GM18502 (cell line): ENCODE results near the gene ETAA1.

ENCODE experiments used
- ATAC-seq: cut with Tn5 transposase; IDR thresholded peaks from one replicate; pipeline ENCODE4 v1.9.1; 2021; ENCODE audit warnings: mild to moderate bottlenecking; ENCODE audit not compliant: unreplicated experiment, poor library complexity

Gene ETAA1

GRCh38 chr2:67436221-67436620 is 39.1 kb downstream of the ETAA1 start:
- no peak for ATAC-seq

- no peak for ATAC-seq
Observed at GRCh38 chr2:67437114-67437513, 40.0 kb downstream of the ETAA1 start.

- ATAC-seq = no peak
Observed at GRCh38 chr2:67438337-67438736, 41.2 kb downstream of the ETAA1 start.

- no peak for ATAC-seq
Observed at GRCh38 chr2:67445652-67446268, 48.6 kb downstream of the ETAA1 start.

- no peak for ATAC-seq
Observed at GRCh38 chr2:67446491-67446911, 49.4 kb downstream of the ETAA1 start.

- ATAC-seq = no peak
Observed at GRCh38 chr2:67448648-67449047, 51.5 kb downstream of the ETAA1 start.

- ATAC-seq = no peak
Observed at GRCh38 chr2:67451086-67451832, 54.1 kb downstream of the ETAA1 start.

GRCh38 chr2:67453310-67453709 is 56.2 kb downstream of the ETAA1 start:
- no peak for ATAC-seq

GRCh38 chr2:67455219-67456142 is 58.3 kb downstream of the ETAA1 start:
- ATAC-seq = no peak

GRCh38 chr2:67456428-67456827 is 59.3 kb downstream of the ETAA1 start:
- ATAC-seq = no peak

- ATAC-seq = no peak
Observed at GRCh38 chr2:67457699-67458098, 60.6 kb downstream of the ETAA1 start.

- no peak for ATAC-seq
Observed at GRCh38 chr2:67459761-67460160, 62.6 kb downstream of the ETAA1 start.
